Liver (tissue), 9 donors: Measurements from ENCODE around the gene SGSM1. TPM values are rescaled to one million over a fixed set of nuclear protein-coding genes. Genes with fewer than 3 reads are reported as not detected.

Experiments used
- DNase-seq: peaks from one replicate; pipeline ENCODE4 v3.0.0-alpha.2; 2017; ENCODE audit warnings: low spot score
- H3K27ac ChIP-seq, 2 donors: one replicate each; pipeline ENCODE4 v1.7.0; 2013; ENCODE audit warnings: inconsistent platforms in 2 of 2, low read length in 2 of 2, control low read depth in 1 of 2, low read depth in 1 of 2, mild to moderate bottlenecking in 1 of 2
- H3K27me3 ChIP-seq, 4 donors: one replicate each; pipeline versions ENCODE4 v1.6.1 to v1.7.0; 2013; ENCODE audit warnings: low read length in 3 of 4, inconsistent platforms in 1 of 4, mild to moderate bottlenecking in 1 of 4, moderate library complexity in 1 of 4; ENCODE audit not compliant: control insufficient read depth in 4 of 4, insufficient read depth in 4 of 4
- H3K36me3 ChIP-seq, 4 donors: one replicate each; pipeline versions ENCODE4 v1.6.1 to v1.7.0; 2013; ENCODE audit warnings: low read length in 3 of 4, mild to moderate bottlenecking in 3 of 4, low read depth in 1 of 4, moderate library complexity in 1 of 4; ENCODE audit not compliant: control insufficient read depth in 4 of 4, insufficient read depth in 3 of 4
- H3K4me1 ChIP-seq, 4 donors: one replicate each; pipeline versions ENCODE4 v1.6.1 to v1.7.0; 2013; ENCODE audit warnings: low read length in 3 of 4, mild to moderate bottlenecking in 3 of 4, moderate library complexity in 1 of 4; ENCODE audit not compliant: control insufficient read depth in 4 of 4, insufficient read depth in 4 of 4
- H3K4me3 ChIP-seq, 3 donors: one replicate each; pipeline versions ENCODE4 v1.6.1 to v1.7.0; 2013; ENCODE audit warnings: low read length in 3 of 3, control low read depth in 1 of 3, low read depth in 1 of 3, mild to moderate bottlenecking in 1 of 3
- H3K9ac ChIP-seq, 2 donors: one replicate each; pipeline ENCODE4 v1.7.0; 2013; ENCODE audit warnings: low read length in 2 of 2, mild to moderate bottlenecking in 2 of 2, moderate library complexity in 2 of 2, control low read depth in 1 of 2, low read depth in 1 of 2
- H3K9me3 ChIP-seq, 4 donors: one replicate each; pipeline versions ENCODE4 v1.6.1 to v1.7.0; 2013; ENCODE audit warnings: low read length in 3 of 4; ENCODE audit not compliant: control insufficient read depth in 4 of 4
- EGR1 ChIP-seq, 2 donors: IDR thresholded peaks; 2 replicates each; pipeline ENCODE4 v1.6.1; 2016 to 2018; ENCODE audit warnings: antibody characterized with exemption in 2 of 2, low read depth in 2 of 2
- FOXA1 ChIP-seq: IDR thresholded peaks from 2 replicates; pipeline ENCODE4 v1.6.1; 2016; ENCODE audit warnings: antibody characterized with exemption
- FOXA2 ChIP-seq: IDR thresholded peaks from 2 replicates; pipeline ENCODE4 v1.6.1; 2016; ENCODE audit warnings: antibody characterized with exemption
- GABPA ChIP-seq, 2 donors: IDR thresholded peaks in 1 of 2; conservative IDR thresholded peaks in 1 of 2; 2 replicates each; pipeline ENCODE4 v1.6.1; 2016; ENCODE audit warnings: antibody characterized with exemption in 2 of 2, mild to moderate bottlenecking in 1 of 2, moderate library complexity in 1 of 2
- HNF4A ChIP-seq, 2 donors: conservative IDR thresholded peaks; 2 replicates each; pipeline ENCODE4 v1.6.1; 2016; ENCODE audit warnings: antibody characterized with exemption in 2 of 2, mild to moderate bottlenecking in 2 of 2
- HNF4G ChIP-seq: IDR thresholded peaks from 2 replicates; pipeline ENCODE4 v1.6.1; 2016; ENCODE audit warnings: antibody characterized with exemption
- JUND ChIP-seq, 2 donors: IDR thresholded peaks; 2 replicates each; pipeline ENCODE4 v1.6.1; 2016; ENCODE audit warnings: antibody characterized with exemption in 2 of 2
- RAD21 ChIP-seq, 2 donors: IDR thresholded peaks; 2 replicates each; pipeline ENCODE4 v1.6.1; 2016; ENCODE audit warnings: antibody characterized with exemption in 2 of 2, mild to moderate bottlenecking in 2 of 2
- SP1 ChIP-seq: IDR thresholded peaks from 2 replicates; pipeline ENCODE4 v1.6.1; 2018; ENCODE audit warnings: antibody characterized with exemption, mild to moderate bottlenecking
- YY1 ChIP-seq: IDR thresholded peaks from 2 replicates; pipeline ENCODE4 v1.6.1; 2016; ENCODE audit warnings: antibody characterized with exemption, mild to moderate bottlenecking
- WGBS: extraction: QIAGEN DNeasy Blood & Tissue Kit; methylation state at CpG from one replicate; pipeline ENCODE4 v1.1.7; 2013; 5-methylcytosine and 5-hydroxymethylcytosine counted together
- polyA plus RNA-seq, 2 donors: library from polyadenylated mRNA; stranded (reverse) in 1 of 2; unstranded in 1 of 2; fragments of 200-250 nt in 1 of 2; fragments of >200 nt in 1 of 2; fragmentation: Nextera tagmentation in 1 of 2; extraction: Ambion mirVana in 1 of 2; gene quantifications; one replicate each; pipeline versions ENCODE4 v1.2.1 to v1.2.3, GENCODE V29; 2013 to 2015
- total RNA-seq, 2 donors: library from RNA; depleted of rRNA; stranded (reverse); fragments of >200 nt; gene quantifications; one replicate each; pipeline ENCODE4 v1.2.3, GENCODE V29; 2014
- TF ChIP-seq, protein P1 (sequence below): fragments of 150-350 bp; IDR thresholded peaks from 2 replicates; pipeline ENCODE4 v1.5.1; 2017; ENCODE audit warnings: improper control_type of control experiment, low read depth, low read length; ENCODE audit not compliant: missing input control
- TF ChIP-seq, protein P2 (sequence below): IDR thresholded peaks from 2 replicates; pipeline ENCODE4 v1.6.1; 2016; ENCODE audit warnings: antibody characterized with exemption
- TF ChIP-seq, protein P3 (sequence below): IDR thresholded peaks from 2 replicates; pipeline ENCODE4 v1.6.1; 2016; ENCODE audit warnings: antibody characterized with exemption
- donor health status: healthy.
- donor health status: healthy.
- donor health status: healthy.
- donor health status: healthy.
- donor health status: healthy.

SGSM1 gene
- total and polyA plus RNA-seq, 4 donors, result 0.08 to 0.51 (median 0.21) TPM

DNA sequence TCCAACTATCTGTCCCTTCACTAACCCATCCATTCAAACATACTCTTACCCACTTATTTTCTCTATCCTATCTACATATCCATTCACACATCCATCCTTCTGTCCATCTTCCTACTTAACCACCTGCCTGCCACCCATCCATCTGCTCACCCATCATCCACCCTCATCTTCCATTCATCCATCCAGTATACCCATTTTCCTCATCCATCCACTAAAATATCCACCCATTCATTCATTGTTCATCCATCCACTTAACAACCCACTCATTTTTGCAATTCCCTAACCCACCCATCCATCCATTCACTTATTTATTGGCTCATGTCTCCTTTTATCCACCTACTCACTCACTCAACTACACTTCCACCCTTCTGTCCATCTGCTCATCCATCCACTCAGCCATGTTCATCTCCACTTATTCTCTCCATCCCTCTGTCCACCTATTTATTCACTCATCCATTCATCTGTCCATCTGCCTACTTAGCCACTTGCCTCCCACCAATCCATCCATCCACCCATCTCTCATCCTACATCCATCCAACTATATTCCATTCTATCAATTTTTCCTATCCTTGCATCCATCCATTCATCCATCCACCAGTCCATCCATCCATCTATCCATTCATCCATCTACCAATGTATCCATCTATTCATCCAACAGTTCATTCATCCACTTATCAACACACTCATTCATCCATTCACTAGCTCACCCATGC, 129.9 kb downstream of the SGSM1 start:
- peaks cover 0 to 3% (median 0%) of the 10 kb centered on the region in 4 donors for H3K27me3 ChIP-seq
- no peak for DNase-seq
- no peaks in the 10 kb centered on the region for H3K36me3 ChIP-seq
- TF ChIP-seq, protein P1, sequence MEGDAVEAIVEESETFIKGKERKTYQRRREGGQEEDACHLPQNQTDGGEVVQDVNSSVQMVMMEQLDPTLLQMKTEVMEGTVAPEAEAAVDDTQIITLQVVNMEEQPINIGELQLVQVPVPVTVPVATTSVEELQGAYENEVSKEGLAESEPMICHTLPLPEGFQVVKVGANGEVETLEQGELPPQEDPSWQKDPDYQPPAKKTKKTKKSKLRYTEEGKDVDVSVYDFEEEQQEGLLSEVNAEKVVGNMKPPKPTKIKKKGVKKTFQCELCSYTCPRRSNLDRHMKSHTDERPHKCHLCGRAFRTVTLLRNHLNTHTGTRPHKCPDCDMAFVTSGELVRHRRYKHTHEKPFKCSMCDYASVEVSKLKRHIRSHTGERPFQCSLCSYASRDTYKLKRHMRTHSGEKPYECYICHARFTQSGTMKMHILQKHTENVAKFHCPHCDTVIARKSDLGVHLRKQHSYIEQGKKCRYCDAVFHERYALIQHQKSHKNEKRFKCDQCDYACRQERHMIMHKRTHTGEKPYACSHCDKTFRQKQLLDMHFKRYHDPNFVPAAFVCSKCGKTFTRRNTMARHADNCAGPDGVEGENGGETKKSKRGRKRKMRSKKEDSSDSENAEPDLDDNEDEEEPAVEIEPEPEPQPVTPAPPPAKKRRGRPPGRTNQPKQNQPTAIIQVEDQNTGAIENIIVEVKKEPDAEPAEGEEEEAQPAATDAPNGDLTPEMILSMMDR, result no peak
- no peak for TF ChIP-seq SP1
- TF ChIP-seq, protein P2, sequence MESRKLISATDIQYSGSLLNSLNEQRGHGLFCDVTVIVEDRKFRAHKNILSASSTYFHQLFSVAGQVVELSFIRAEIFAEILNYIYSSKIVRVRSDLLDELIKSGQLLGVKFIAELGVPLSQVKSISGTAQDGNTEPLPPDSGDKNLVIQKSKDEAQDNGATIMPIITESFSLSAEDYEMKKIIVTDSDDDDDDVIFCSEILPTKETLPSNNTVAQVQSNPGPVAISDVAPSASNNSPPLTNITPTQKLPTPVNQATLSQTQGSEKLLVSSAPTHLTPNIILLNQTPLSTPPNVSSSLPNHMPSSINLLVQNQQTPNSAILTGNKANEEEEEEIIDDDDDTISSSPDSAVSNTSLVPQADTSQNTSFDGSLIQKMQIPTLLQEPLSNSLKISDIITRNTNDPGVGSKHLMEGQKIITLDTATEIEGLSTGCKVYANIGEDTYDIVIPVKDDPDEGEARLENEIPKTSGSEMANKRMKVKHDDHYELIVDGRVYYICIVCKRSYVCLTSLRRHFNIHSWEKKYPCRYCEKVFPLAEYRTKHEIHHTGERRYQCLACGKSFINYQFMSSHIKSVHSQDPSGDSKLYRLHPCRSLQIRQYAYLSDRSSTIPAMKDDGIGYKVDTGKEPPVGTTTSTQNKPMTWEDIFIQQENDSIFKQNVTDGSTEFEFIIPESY, result no peak
- TF ChIP-seq HNF4A (conservative IDR thresholded peaks at IDR 0.05), result no peak
- no peak for TF ChIP-seq RAD21 (IDR thresholded peaks at IDR 0.05)
- no peak for TF ChIP-seq EGR1 (IDR thresholded peaks at IDR 0.05; ENCODE audit: low read depth in 2 of 2)
- no peak for TF ChIP-seq FOXA2
- H3K27ac ChIP-seq, result no peak overlapping the region
- H3K4me1 ChIP-seq, result no peaks in the 10 kb centered on the region
- H3K9ac ChIP-seq, result no peak overlapping the region
- H3K4me3 ChIP-seq, result no peak overlapping the region
- no peaks in the 10 kb centered on the region for H3K9me3 ChIP-seq

DNA sequence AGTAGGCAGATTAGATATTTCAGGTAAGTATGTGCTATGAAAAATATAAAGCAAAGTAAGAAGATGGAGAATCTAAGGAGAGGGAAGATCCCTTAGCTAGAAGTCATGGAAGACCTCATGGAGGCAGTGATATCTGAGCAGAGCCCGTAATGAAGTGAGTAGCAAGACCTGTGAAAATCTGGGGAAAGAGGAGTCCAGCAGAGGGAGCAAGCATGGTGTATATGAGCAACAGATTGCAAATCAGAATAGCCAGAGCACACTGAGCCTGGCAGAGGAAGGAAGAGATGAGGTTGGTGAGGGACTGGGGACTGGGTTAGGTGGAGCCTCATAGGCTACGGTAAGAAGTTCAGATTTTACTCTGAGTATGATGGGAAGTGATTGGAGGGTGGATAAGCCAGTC, 131.1 kb downstream of the SGSM1 start:
- DNase-seq, result no peak
- H3K4me3 ChIP-seq, result no peak overlapping the region
- H3K9ac ChIP-seq, result no peak overlapping the region
- 43% methylated on average over 2 of the region's 2 CpGs for WGBS
- no peaks in the 10 kb centered on the region for H3K36me3 ChIP-seq
- TF ChIP-seq RAD21 (IDR thresholded peaks at IDR 0.05), result peak; percentile 13 to 60
- TF ChIP-seq FOXA1, result no peak
- TF ChIP-seq SP1, result no peak
- H3K4me1 ChIP-seq, result no peaks in the 10 kb centered on the region
- H3K9me3 ChIP-seq, result no peaks in the 10 kb centered on the region
- H3K27ac ChIP-seq, result no peak overlapping the region
- no peaks in the 10 kb centered on the region for H3K27me3 ChIP-seq

DNA sequence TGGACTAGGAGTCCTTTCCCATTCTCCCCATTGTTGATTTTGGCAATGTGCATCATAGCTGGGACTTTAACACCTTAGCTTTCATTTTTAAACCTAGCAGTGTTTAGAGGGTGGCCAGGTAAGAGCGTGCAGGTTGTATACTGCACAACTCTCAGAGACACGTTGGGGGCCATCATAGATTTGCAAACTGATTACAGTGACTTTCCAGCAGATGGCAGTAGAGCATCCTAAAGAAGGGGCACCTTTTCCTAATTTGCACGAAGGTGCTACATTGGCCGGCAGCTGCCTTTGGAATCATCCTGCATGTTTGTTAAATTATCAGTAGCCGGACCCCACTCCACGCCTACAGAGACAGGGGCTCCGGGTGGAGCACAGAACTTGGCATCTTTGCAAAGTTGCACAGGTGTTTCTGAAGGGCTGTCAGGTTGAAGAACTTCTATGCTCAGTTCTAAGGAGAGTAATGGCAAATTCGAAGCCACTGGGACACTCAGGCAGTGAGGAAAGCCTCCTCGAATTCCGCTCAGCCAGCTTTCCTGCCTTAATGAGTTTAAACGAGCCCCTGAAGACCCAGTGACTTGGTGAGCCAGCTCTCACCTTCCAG, 132.8 kb downstream of the SGSM1 start:
- 20% methylated on average over 11 of the region's 11 CpGs for WGBS
- Histone ChIP-seq H3K9ac (no peak overlapping the region), H3K9me3 (no peaks in the 10 kb centered on the region), H3K27me3 (no peaks in the 10 kb centered on the region), H3K27ac (no peak overlapping the region), H3K36me3 (no peaks in the 10 kb centered on the region), H3K4me3 (no peak overlapping the region), H3K4me1 (no peaks in the 10 kb centered on the region)
- TF ChIP-seq FOXA2, result no peak
- TF ChIP-seq, protein P1, result peak; percentile 68
- TF ChIP-seq JUND (IDR thresholded peaks at IDR 0.05), result no peak
- peak; percentile 83 to 88 for TF ChIP-seq RAD21 (IDR thresholded peaks at IDR 0.05)
- TF ChIP-seq EGR1 (IDR thresholded peaks at IDR 0.05; ENCODE audit: low read depth in 2 of 2), result no peak
- TF ChIP-seq HNF4A (conservative IDR thresholded peaks at IDR 0.05), result no peak
- TF ChIP-seq YY1, result no peak
- TF ChIP-seq HNF4G, result no peak
- TF ChIP-seq, protein P2, result no peak
- TF ChIP-seq, protein P3, sequence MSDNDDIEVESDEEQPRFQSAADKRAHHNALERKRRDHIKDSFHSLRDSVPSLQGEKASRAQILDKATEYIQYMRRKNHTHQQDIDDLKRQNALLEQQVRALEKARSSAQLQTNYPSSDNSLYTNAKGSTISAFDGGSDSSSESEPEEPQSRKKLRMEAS, result no peak
- no peak for TF ChIP-seq GABPA (IDR thresholded peaks at IDR 0.05 in 1 of 2, conservative IDR thresholded peaks at IDR 0.05 in 1 of 2)
- DNase-seq, result no peak
